ENCODE measurements around the gene NOC2L.
A peak's percentile ranks its signal among the peaks of the same experiment; 100 is the strongest.

Gene NOC2L

GRCh38 chr1:965526-966134, 6.6 kb upstream of the NOC2L start:
- no peak for TF ChIP-seq CTCF (IDR thresholded peaks at IDR 0.05)
- no peaks in the 10 kb centered on the region for H3K9me3 ChIP-seq
- peaks cover 0 to 22% (median 5%) of the 10 kb centered on the region in 3 donors for H3K36me3 ChIP-seq
- peaks cover 0 to 39% (median 20%) of the 10 kb centered on the region in 4 donors for H3K4me1 ChIP-seq
- peaks cover 0 to 29% of the 10 kb centered on the region in 2 donors for H3K27me3 ChIP-seq
- H3K4me3 ChIP-seq: peak overlapping the region in 1 of 2 donors; percentile 78
- no peak overlapping the region for H3K27ac ChIP-seq
- intact Hi-C loops (cut with DNase I; ENCODE audit: low total_unique reads): no loop called here
- no peak for DNase-seq

GRCh38 chr1:964691-965525, 5.9 kb upstream of the NOC2L start:
- Histone ChIP-seq H3K4me1 (peaks cover 0 to 44% (median 25%) of the 10 kb centered on the region in 4 donors), H3K27ac (no peak overlapping the region), H3K36me3 (peaks cover 0 to 22% (median 5%) of the 10 kb centered on the region in 3 donors), H3K27me3 (peaks cover 0 to 22% of the 10 kb centered on the region in 2 donors), H3K9me3 (no peaks in the 10 kb centered on the region), H3K4me3 (no peak overlapping the region)
- no peak for TF ChIP-seq CTCF (IDR thresholded peaks at IDR 0.05)
- intact Hi-C loops (cut with DNase I; ENCODE audit: low total_unique reads): loop anchor here (5.0 kb wide), 1 partner anchor 58 kb away; no protein-coding TSS in a partner anchor
- no peak for DNase-seq

GRCh38 chr1:963746-964525, 4.9 kb upstream of the NOC2L start:
- H3K4me1 ChIP-seq: peaks cover 0 to 50% (median 31%) of the 10 kb centered on the region in 4 donors
- TF ChIP-seq CTCF (IDR thresholded peaks at IDR 0.05): no peak
- H3K27me3 ChIP-seq: peaks cover 0 to 16% of the 10 kb centered on the region in 2 donors
- no peak for DNase-seq
- H3K27ac ChIP-seq: no peak overlapping the region
- H3K4me3 ChIP-seq: no peak overlapping the region
- intact Hi-C loops (cut with DNase I; ENCODE audit: low total_unique reads): loop anchor here (5.0 kb wide), 1 partner anchor 57 kb away; no protein-coding TSS in a partner anchor
- H3K36me3 ChIP-seq: peaks cover 0 to 22% (median 5%) of the 10 kb centered on the region in 3 donors
- no peaks in the 10 kb centered on the region for H3K9me3 ChIP-seq

- peaks cover 0 to 11% of the 10 kb centered on the region in 2 donors for H3K27me3 ChIP-seq
- peaks cover 0 to 56% (median 36%) of the 10 kb centered on the region in 4 donors for H3K4me1 ChIP-seq
- no peak overlapping the region for H3K27ac ChIP-seq
- no peak for TF ChIP-seq CTCF (IDR thresholded peaks at IDR 0.05)
- no peak for DNase-seq
- peaks cover 0 to 22% (median 5%) of the 10 kb centered on the region in 3 donors for H3K36me3 ChIP-seq
- no peak overlapping the region for H3K4me3 ChIP-seq
- intact Hi-C loops (cut with DNase I; ENCODE audit: low total_unique reads): loop anchor here (5.0 kb wide), 1 partner anchor 56 kb away; no protein-coding TSS in a partner anchor
- H3K9me3 ChIP-seq: no peaks in the 10 kb centered on the region
Observed at GRCh38 chr1:963301-963651, 4.2 kb upstream of the NOC2L start.
